OCI-LY3 (cell line): ENCODE data around the gene DYNLT1.

Source experiments
- CTCF ChIP-seq: fragments of 200-600, 300-600 bp; sonication (generic); IDR thresholded peaks from 2 replicates; pipeline ENCODE4 v1.5.1; 2014; ENCODE audit warnings: antibody characterized with exemption, low read length, low read depth
- EZH2phosphoT487 ChIP-seq: fragments of 200-600 bp; shearing (Covaris generic); IDR thresholded peaks from 2 replicates; pipeline ENCODE4 v1.6.1; 2018; ENCODE audit warnings: antibody characterized with exemption, mixed run types, low read depth

- TF ChIP-seq CTCF (no peak), EZH2phosphoT487 (no peak)
These were observed 22.3 kb upstream of the DYNLT1 start for GRCh38 chr6:158666628-158667359.
